Activated CD8-positive, alpha-beta memory T cell treated with anti-CD3 and anti-CD28 coated beads for 36 hours (primary cell): Measurements from ENCODE around the gene KIAA0930. TPM values are rescaled to one million over a fixed set of nuclear protein-coding genes. Genes with fewer than 3 reads are reported as not detected.
"Not testable (repeated sequence)": the region's sequence is repeated elsewhere in the genome, so short reads cannot be mapped to it uniquely, and the experiment has no call there.

ENCODE experiments used
- CTCF ChIA-PET: fragments of 350-600 bp; sonication (Branson Sonifier 250); formaldehyde crosslinking; loops from one replicate; lab custom pipeline; 2021; ENCODE audit warnings: antibody characterized with exemption; lab: Charles Lee
- POLR2A ChIA-PET: fragments of 350-600 bp; sonication (Branson Sonifier 250); formaldehyde crosslinking; loops from one replicate; lab custom pipeline; 2021; ENCODE audit warnings: antibody characterized with exemption; lab: Charles Lee
- total RNA-seq, 2 experiments: library from RNA; stranded (reverse); gene quantifications; one replicate each; pipeline ENCODE4 v1.2.3, GENCODE V29; 2021

Gene KIAA0930
- total RNA-seq, result 10 to 100 TPM; 38.1 to 41.3 TPM

DNA sequence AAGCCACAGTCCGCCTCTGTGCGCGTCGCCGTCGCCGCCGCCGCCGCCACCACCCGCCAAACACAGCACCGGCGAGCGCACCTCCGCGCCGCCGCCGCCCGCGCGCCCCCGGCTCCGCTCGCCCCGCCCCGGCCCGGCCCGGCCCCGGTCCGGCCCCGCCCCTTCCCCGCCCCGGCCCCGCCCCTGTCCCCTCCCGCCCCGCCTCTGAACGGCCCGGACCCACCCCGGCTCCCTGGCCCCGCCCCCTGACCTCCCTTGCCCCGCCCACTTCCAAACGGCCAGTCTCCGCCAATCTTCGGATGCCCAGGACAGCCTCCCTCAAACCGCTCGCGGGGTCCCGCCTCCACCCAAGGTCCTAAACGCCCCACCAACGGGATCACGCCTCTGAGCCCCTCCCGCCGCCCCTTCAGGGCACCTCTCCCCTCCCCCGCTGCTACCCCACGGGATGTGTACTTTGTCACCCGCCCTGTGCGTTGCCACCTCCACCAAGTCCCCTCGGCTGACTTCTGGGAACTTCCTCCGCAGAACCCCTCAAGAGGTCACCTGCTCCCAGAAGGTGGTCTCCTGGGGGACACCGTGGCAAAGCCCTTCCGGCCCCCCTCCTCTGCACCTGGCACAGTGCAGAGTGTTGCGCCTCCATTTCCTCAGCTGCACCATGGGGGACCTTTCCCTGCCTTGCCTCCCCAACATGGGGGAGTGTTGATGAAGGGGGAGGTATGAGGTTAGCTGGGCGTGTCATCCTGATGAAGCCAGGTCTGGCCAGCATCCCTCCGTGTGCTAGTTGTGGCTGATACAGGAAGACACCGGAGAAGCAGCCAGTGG, at the start of gene KIAA0930:
Gene KIAA0930, minus strand, starts transcription at position 85 of the 822 bp plus-strand sequence. CDS start 191 bp downstream, outside the sequence.
- POLR2A ChIA-PET, result no interaction called here
- CTCF ChIA-PET, result interaction anchor here (0.8 kb wide), 1 partner anchor 77 kb away, joined by 3 read pairs; the partner anchor contains the start of gene NUP50

DNA sequence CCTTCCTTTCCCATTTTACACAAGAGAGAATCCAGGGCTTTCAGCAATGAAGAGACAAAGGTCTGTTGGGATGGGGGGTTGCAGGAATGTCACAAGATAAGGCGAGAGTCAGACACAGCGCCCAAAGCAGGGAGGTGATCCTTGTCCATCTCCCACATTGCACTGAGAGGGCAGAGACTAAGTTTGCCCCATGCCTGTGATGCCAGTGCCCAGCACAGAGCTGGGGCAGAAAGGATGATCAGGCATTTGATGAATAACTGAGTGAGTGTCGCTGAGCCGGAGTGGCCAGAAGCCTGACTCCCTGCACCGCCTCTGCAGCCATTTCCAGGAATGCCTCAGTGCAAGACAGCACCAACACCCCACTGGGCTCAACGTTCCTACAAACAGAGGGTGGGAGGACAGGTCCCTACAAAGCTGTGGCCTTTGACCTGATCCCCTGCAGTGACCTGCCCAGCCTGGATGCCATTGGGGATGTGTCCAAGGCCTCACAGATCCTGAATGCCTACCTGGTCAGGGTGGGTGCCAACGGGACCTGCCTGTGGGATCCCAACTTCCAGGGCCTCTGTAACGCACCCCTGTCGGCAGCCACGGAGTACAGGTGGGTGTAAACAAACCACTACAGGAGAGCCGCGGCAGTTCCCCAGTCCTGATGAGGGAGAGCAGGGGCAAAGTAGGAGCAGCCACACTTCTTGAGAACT, 46.3 kb upstream of the KIAA0930 start:
- ChIA-PET POLR2A (no interaction called here), CTCF (interaction anchor here (1.2 kb wide), 1 partner anchor 15 kb away, joined by 4 read pairs; no protein-coding TSS in a partner anchor)

DNA sequence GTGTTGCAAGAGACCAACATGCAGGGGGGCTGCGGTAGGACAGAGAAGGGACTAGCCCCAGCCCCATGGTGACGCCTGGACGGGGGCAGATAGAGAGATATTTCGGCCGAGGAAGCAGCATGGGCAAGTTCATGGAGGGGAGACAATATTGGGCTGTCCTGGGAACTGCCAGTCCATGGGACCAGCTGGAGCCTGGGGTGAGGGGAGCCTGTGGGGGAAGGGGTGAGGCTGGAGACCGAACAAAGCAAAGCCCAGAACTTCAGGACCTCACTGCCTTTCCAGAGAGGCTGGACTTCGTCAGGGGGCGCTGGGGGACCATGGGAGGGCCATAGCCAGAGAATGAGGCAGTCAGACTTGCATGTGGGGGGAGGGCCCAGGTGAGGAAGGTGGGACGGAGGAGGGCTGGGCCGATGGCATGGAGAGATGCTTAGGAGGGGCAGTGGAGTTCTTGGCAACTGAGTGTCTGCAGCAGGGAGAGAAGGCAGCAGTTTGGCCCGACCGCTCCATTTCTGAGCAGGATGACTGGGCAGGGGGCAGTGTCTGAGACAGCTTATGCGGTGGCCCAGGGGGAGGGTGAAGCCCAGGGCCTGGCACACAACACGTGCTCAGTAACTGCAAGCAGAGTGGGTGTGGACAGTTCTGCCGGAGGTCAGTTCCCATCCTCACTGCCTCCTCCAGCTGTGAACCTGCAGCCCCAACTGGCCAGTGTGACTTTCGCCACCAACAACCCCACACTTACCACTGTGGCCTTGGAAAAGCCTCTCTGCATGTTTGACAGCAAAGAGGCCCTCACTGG, 44.8 kb upstream of the KIAA0930 start:
- CTCF ChIA-PET, result no interaction called here

GRCh38 chr22:45284705-45285262, 44.1 kb upstream of the KIAA0930 start, which contains the start of gene UPK3A:
UPK3A (plus strand) TSS chr22:45284949; CDS start chr22:45285014, 65 bp downstream.
- ChIA-PET POLR2A (no interaction called here), CTCF (no interaction called here)

More for the DNA sequence above, 44.8 kb upstream of the KIAA0930 start:
- POLR2A ChIA-PET, result no interaction called here

- POLR2A ChIA-PET, result interaction anchor here (0.7 kb wide), 1 partner anchor 1008 kb away, joined by 3 read pairs; no protein-coding TSS in a partner anchor
- CTCF ChIA-PET, result no interaction called here
These were observed 40.3 kb upstream of the KIAA0930 start for GRCh38 chr22:45281010-45281409.

DNA sequence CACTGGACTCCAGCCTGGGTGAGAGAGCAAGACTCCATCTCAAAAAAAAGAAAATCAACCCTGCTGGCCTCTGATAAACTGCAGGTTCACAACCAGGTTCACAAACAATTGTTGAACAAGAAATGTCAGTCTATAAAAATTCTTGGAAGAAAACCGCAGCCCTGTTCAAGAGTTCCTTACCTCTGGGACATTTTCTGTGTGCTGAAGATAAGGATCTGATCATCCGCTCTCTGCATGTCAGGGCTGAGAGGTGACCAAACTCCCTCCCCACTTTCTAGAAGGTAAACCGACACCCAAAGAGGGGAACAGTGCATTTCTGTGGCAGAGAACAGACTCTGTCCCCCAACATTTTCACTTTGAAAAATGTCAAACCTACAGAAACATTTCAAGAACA, 39.9 kb upstream of the KIAA0930 start:
- CTCF ChIA-PET, result interaction anchor here (0.6 kb wide), 1 partner anchor 1953 kb away, joined by 3 read pairs; no protein-coding TSS in a partner anchor
- POLR2A ChIA-PET, result interaction anchor here (0.7 kb wide), 1 partner anchor 1008 kb away, joined by 3 read pairs; no protein-coding TSS in a partner anchor

- ChIA-PET POLR2A (no interaction called here), CTCF (no interaction called here)
These were observed 37.4 kb upstream of the KIAA0930 start for GRCh38 chr22:45278125-45278524.

- CTCF ChIA-PET, POLR2A ChIA-PET: not testable (repeated sequence)
These were observed 37.0 kb upstream of the KIAA0930 start for GRCh38 chr22:45277720-45278119.

DNA sequence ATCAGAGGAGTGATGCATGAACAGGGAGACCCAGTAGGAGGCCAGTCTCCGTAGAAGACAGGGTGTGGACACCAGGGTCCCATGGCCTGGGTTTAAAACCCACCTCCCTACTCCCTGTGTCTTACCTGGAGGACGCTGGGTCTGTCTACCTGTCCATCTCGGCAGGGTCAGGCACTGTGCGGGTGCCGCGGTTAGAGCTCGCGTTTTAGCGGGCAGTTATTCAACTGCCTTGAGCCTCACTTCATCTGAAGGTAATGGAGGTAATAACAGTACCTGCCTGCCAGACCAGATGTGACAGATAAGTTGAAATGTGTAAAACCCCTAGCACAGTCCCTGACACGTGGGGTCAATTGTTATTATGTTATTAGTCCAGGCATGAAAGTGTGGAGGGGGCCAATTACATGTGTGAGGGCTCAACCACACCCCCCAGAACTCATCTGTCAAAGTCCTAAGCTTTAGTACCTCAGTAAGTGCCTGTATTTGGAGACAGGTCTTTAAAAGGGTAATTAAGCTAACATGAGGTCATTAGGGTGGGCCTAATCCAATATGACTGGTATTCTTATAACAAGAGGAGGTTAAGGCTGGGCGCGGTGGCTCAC, 35.9 kb upstream of the KIAA0930 start:
- POLR2A ChIA-PET, result no interaction called here

DNA sequence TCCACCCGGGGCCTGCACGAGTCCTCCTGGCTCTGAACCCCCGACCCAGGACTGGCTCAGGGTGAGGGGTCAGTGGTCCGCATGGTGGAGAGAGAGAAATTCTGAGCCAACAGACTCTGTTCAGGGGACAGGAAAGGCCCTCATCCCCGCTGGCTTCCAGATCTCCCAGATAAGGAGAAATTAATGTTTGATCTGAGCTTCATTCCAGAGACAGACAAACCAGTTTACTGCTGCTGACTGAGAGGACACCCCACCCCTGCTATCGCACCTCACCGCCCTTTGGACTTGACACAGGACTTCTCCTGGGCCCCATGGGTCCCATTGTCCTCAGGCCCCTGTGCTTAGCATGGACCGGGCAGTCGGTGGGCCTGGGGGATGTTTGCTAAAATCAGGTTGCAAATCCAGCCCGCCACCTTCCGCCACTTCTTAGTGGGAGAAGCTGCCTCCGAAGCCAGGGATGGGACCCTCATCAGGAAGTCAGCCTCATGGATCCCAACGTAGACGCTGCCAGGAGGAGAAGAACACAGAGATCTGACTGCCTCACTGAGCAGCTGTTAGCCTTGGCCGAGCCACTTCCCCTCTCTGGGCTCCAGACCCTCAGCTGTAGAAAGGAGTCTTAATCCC, 32.9 kb upstream of the KIAA0930 start:
- ChIA-PET POLR2A (no interaction called here), CTCF (no interaction called here)

More for the DNA sequence above, 35.9 kb upstream of the KIAA0930 start:
- CTCF ChIA-PET, result no interaction called here

DNA sequence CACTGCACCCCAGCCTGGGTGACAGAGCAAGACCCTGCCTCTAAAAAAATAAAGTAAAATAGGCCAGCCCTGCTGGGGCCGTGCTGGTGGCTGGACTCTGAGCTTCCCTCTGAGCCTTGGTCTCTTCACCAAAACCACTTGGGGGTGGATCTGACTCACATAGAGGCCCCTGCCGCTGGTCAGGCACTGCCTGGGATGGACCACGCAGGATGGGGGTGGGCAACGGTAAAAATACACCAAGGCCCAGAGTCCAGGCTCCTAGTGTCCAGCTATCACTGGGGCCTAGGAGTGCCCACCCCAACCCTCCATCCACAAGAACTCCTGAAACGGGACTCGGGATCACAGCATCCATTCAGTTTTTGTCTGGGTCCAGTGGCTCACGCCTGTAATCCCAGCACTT, 31.8 kb upstream of the KIAA0930 start:
- ChIA-PET CTCF (interaction anchor here (0.7 to 1.3 kb wide), 2 partner anchors 14 to 125 kb away, joined by 3 to 4 read pairs; no protein-coding TSS in a partner anchor), POLR2A (no interaction called here)

DNA sequence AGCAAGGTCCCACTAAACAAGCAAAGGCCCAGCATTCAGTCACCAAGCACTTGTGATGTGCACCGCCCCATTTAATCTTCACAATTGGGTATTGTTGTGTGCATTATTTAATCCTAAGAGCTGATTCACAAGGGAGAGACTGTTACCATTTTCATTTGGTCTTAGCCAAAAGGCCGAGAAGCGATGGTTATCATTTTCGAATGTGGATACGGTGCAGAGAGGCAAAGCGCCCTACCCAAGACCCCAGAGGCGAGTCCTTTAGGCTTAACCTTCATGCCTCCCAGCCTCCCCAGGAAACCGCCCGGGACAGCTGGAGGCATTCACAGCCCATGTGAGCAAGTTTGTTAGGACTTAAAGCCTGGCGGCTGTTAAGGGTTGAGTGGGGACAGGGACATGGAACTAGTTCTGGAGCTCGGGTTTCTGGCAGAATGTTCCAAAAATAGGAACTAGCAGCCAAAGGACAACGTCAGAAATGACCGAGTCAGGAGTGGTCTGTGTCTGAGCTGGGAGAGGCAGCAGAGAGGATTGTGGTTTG, 31.0 kb upstream of the KIAA0930 start:
- ChIA-PET CTCF (interaction anchor here (0.7 to 1.5 kb wide), 3 partner anchors 15 to 126 kb away, joined by 3 to 4 read pairs (median 3); no protein-coding TSS in a partner anchor), POLR2A (no interaction called here)

- CTCF ChIA-PET, result interaction anchor here (1.0 to 1.5 kb wide), 2 partner anchors 28 to 283 kb away, joined by 3 read pairs; no protein-coding TSS in a partner anchor
These were observed 29.7 kb upstream of the KIAA0930 start for GRCh38 chr22:45270095-45271020.

DNA sequence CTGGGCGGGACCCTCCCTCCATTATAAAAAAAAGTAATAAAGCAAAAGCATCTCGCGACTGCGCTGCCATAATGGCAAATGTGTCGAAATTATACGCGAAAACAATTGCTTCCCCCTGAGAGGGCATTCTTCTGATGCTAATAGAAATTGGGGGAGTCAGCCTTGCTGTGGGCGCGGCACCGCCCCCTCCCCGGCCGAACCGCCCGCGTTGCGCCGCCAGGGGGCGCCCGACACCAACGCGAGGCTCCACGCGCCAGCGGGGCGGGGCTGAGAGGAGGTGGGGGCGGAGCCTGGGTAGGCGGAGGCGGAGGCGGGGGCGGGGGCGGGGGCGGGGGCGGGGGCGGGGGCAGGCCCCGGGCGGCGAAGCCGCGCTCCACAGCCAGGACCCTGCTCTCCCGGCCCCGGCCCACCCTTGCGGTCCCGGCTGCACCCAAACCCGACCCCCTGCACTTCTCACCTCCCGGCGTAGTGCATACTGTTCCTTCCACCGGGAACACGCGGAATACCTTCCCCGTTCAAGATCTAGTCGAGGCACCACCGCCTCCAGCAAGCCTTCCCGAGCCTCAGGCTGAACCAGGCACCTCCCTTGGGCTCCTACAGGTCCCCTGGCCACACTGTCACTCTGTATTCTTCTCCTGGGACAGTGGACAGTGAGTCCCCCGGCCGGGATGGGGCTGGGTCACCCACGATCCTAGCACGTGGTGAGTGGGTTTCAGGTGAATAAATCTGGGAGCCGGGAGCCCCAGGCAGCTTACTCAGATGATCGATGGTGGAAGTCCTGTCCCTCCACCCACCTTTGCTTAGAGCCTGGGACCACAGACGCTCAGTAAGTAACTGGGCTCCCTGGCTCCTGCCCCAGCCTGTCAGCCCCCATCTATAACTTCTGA, 28.5 kb upstream of the KIAA0930 start:
- POLR2A ChIA-PET, result no interaction called here
- CTCF ChIA-PET, result interaction anchor here (1.0 kb wide), 1 partner anchor 285 kb away, joined by 3 read pairs; no protein-coding TSS in a partner anchor

More at GRCh38 chr22:45270095-45271020, 29.7 kb upstream of the KIAA0930 start:
- POLR2A ChIA-PET, result interaction anchor here (0.6 kb wide), 1 partner anchor 1088 kb away, joined by 4 read pairs; no protein-coding TSS in a partner anchor
